Measurements from ENCODE around the gene PGGHG.

PGGHG gene

DNA sequence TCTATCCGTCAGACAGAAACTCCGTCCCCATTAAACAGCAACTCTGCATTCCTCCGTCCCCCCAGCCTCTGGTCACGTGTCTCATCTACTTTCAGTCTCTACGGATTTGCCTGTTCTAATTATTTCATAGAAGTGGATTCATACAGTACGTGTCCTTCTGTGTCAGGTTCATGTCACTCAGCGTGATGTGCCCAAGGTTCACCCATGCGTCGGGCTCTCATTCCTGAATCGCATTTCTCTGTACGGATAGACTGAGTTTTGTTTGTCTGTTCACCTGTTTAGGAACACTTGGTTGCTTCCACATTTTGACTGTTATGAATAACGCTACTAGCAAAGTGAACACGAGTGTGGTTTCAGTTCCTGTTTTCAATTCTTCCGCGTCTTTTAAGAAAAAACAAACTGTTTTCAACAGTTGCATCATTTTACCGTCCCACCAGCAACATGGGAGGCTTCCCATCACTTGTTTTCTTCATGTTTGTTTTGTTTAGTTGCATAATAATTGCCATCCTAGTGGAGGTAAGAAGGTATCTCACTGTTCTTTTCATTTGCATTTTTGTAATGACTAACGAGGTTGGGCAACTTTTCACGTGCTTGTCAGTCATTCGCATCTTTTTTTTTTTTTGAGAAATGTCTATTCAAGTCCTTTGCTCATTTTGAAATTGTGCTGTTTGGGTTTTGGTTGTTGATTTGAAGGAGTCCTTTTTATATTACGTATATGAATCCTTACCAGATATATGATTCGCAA lies 19.6 kb upstream of the PGGHG start:
- peak in 1 of 2 experiments; percentile 28 for DNase-seq (ENCODE audit: low read depth in 2 of 2)

GRCh38 chr11:270451-271318 lies 18.2 kb upstream of the PGGHG start:
- no peak for DNase-seq (ENCODE audit: low read depth in 2 of 2)

GRCh38 chr11:271319-271715 lies 17.6 kb upstream of the PGGHG start:
- no peak for DNase-seq (ENCODE audit: low read depth in 2 of 2)

GRCh38 chr11:272195-272930 lies 16.6 kb upstream of the PGGHG start:
- DNase-seq (ENCODE audit: low read depth in 2 of 2): no peak

GRCh38 chr11:272931-273198 lies 16.1 kb upstream of the PGGHG start:
- no peak for DNase-seq (ENCODE audit: low read depth in 2 of 2)

GRCh38 chr11:276219-276618 lies 12.7 kb upstream of the PGGHG start:
- DNase-seq (ENCODE audit: low read depth in 2 of 2): no peak

GRCh38 chr11:278001-278951 lies 10.7 kb upstream of the PGGHG start, which contains the start of gene NLRP6:
Gene NLRP6, plus strand, starts transcription at chr11:278407. Its CDS starts 163 bp downstream, at chr11:278570.
- DNase-seq (ENCODE audit: low read depth in 2 of 2): no peak

- DNase-seq (ENCODE audit: low read depth in 2 of 2): no peak
These were observed 9.6 kb upstream of the PGGHG start for GRCh38 chr11:279040-279965.

GRCh38 chr11:279966-280705 lies 8.8 kb upstream of the PGGHG start:
- DNase-seq (ENCODE audit: low read depth in 2 of 2): no peak

GRCh38 chr11:280706-281485 lies 8.0 kb upstream of the PGGHG start:
- no peak for DNase-seq (ENCODE audit: low read depth in 2 of 2)

DNA sequence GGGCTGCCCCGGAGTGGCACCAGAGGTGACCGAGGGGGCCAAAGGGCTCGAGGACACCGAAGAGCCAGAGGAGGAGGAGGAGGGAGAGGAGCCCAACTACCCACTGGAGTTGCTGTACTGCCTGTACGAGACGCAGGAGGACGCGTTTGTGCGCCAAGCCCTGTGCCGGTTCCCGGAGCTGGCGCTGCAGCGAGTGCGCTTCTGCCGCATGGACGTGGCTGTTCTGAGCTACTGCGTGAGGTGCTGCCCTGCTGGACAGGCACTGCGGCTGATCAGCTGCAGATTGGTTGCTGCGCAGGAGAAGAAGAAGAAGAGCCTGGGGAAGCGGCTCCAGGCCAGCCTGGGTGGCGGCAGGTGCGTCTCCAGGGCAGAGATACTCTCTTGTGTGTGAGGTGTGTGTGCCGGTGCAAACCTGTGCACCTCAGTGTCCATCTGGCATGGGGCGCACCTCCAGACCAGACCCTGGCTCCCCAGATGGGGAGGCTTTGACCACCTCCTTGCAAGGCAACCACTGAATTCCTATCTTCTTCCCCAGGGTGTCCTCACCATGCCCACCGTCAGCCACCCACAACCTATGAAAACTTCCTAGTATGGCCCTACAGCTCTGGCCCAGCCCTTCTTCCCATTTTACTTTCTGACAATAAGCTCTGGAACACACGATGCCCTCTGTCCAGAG lies 7.3 kb upstream of the PGGHG start:
- DNase-seq (ENCODE audit: low read depth in 2 of 2): no peak

DNA sequence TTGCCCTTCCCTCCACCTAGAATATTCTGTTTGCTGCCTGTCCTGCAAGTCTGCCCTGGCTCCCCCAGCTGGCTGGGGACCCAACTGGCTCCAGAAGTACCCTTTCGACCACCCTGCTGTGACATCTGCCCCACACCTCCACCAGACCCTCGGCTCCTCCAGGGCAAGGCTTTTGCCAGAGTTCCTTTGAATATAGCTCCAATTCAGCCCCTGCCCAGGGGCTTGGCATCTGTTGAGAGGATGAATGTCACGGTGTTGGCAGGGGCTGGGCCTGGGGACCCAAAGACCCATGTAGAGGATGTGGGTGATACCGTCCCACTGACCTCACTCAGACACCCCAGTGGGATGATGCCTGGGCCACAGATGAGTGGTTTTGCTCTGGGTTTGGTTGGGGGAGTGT lies 6.8 kb upstream of the PGGHG start:
- no peak for DNase-seq (ENCODE audit: low read depth in 2 of 2)

DNA sequence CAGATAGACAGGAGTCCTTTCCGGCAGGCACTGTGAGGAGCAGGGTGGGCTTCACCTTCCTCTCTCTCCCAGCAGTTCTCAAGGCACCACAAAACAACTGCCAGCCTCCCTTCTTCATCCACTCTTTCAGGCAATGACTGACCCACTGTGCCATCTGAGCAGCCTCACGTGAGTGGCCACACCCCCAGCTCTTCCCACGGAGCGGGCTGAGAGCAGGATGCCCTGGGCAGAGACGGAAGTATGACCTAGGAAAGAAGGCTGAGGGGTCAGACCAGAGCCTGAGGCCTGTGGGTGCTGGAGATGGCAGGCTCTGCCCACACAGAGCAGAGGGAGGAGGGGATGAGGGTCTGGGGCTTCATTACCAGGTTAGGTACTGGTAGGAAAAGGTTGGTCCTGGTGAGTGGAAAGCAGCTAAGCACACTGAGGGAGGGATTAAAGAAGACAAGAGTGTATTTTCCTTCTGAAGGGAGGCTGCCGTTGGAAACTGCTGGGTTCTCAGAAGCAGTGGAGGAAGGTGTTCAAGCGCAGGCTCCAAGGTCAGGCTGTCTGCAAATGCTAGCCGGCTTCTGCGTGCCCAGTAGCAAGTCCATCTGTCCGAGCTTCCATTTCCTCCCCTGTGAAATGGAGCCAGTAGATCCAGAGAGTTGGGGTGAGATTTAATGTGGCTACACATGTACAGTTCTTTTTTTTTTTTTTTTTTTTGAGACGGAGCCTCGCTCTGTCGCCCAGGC lies 6.1 kb upstream of the PGGHG start:
- no peak for DNase-seq (ENCODE audit: low read depth in 2 of 2)

DNA sequence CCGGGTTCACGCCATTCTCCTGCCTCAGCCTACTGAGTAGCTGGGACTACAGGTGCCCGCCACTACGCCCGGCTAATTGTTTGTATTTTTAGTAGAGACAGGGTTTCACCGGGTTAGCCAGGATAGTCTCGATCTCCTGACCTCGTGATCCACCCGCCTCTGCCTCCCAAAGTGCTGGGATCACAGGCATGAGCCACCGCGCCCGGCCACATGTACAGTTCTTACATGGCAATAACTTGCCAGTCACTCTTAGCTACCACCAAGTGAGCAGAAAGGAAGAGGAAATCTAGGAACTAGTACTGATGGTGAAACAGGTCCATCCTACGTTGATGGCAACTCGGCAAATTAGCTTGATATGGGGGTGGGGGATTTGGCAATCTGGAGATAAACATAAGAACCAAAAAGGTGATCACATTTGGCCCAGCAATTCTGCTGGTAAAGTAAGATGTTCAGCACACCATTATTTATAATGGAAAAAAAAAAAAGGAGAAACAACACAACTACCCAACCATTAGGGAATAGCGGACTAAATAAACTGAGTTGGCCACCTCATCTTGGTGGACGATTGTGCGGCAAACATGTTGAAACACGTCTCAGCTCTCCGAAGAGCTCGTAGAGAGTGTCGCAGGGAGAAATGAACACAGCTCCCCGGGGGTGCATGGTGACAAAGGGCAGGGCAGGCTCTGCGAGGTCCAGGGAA lies 5.4 kb upstream of the PGGHG start:
- no peak for DNase-seq (ENCODE audit: low read depth in 2 of 2)

DNA sequence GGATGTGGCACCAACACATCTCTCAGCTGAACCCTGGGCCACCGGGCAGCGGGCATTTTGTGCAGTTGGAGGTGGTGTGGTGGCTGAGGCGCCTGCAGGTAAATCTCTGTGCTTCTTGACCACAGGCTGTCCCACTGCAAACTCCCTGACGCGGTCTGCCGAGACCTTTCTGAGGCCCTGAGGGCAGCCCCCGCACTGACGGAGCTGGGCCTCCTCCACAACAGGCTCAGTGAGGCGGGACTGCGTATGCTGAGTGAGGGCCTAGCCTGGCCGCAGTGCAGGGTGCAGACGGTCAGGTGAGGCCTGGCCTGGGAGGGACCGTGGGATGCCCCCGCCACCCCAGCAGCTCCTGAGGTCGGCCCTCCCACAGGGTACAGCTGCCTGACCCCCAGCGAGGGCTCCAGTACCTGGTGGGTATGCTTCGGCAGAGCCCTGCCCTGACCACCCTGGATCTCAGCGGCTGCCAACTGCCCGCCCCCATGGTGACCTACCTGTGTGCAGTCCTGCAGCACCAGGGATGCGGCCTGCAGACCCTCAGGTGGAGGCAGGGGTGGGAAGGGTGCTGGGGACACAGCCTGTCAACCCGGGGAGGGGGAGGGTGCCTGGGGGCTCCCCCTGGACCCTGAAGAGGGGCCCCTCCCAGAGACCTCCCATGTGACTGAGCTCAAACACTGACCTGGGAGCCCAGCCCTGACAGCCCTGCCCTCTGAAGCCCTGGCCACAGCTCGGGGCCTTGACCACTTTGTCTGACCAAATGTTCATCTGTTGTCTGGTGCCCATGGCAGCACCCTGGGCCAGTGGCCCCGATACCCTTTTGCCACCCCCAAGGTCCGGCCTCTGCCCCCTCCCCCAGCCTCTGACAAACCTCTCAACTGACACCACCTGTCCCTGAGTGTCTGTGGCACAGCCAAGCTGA lies 4.6 kb upstream of the PGGHG start:
- DNase-seq (ENCODE audit: low read depth in 2 of 2): no peak
